Renal cortex interstitium (tissue), 15 donors: ENCODE measurements around the gene EVI2B. TPM values are rescaled to one million over a fixed set of nuclear protein-coding genes. Genes with fewer than 3 reads are reported as not detected.
"Not testable (repeated sequence)": the region's sequence is repeated elsewhere in the genome, so short reads cannot be mapped to it uniquely, and the experiment has no call there.

Source experiments
- DNase-seq, 11 donors: peaks; one replicate each; pipeline ENCODE4 v3.0.0-alpha.2; 2013; ENCODE audit warnings: low read depth in 9 of 11, low spot score in 4 of 11; ENCODE audit errors: extremely low read depth in 1 of 11
- long read RNA-seq, 16 experiments: transcript quantifications; one replicate each; lab custom pipeline, GENCODE V29; 2026
- polyA plus RNA-seq, 3 donors: library from polyadenylated mRNA; unstranded; fragments of 120-200 nt; gene quantifications; one replicate each; pipeline ENCODE4 v1.2.1, GENCODE V29; 2013; ENCODE audit not compliant: insufficient read length in 3 of 3

The EVI2B gene
- polyA plus RNA-seq = 1 to 10 TPM; 1.9 to 3.1 (median 2.7) TPM
- long read RNA-seq, donor 1 = 0 reads
- long read RNA-seq, donor 2 = 0 reads
- long read RNA-seq, donor 3, partial matches to known transcripts = 0 of 2 reads
- long read RNA-seq, donor 3, other reads (novel, unspliced or antisense) = 0 of 2 reads
- long read RNA-seq, donor 4, partial matches to known transcripts = 0 of 1 reads
- long read RNA-seq, donor 4, other reads (novel, unspliced or antisense) = 0 of 1 reads
- long read RNA-seq, donor 5 = 0 reads
- long read RNA-seq, donor 6, partial matches to known transcripts = 0 of 2 reads
- long read RNA-seq, donor 6, other reads (novel, unspliced or antisense) = 0 of 2 reads
- long read RNA-seq, donor 7, partial matches to known transcripts = 0 of 2 reads
- long read RNA-seq, donor 7, other reads (novel, unspliced or antisense) = 0 of 2 reads
- long read RNA-seq, donor 8 = 0 reads
- long read RNA-seq, donor 9 = 0 reads
- long read RNA-seq, donor 10, partial matches to known transcripts = 0 of 1 reads
- long read RNA-seq, donor 10, other reads (novel, unspliced or antisense) = 0 of 1 reads
- long read RNA-seq, donor 11 = 0 reads
- long read RNA-seq, donor 12, partial matches to known transcripts = 0 of 1 reads
- long read RNA-seq, donor 12, other reads (novel, unspliced or antisense) = 0 of 1 reads
- long read RNA-seq, donor 13 = 0 reads
- long read RNA-seq, donor 14 = 0 reads
- long read RNA-seq, donor 15 = 0 reads
- long read RNA-seq, donor 16, partial matches to known transcripts = 0 of 3 reads
- long read RNA-seq, donor 16, other reads (novel, unspliced or antisense) = 0 of 3 reads

GRCh38 chr17:31313982-31314781, at the start of gene EVI2B:
EVI2B (minus strand) TSS chr17:31314054; CDS start chr17:31305609, 8,445 bp downstream.
- no peak for DNase-seq

- peak in 1 of 11 donors; percentile 12 for DNase-seq
Measured at GRCh38 chr17:31357839-31358394, 44.1 kb upstream of the EVI2B start.

- no peak for DNase-seq
Measured at GRCh38 chr17:31357091-31357490, 43.2 kb upstream of the EVI2B start.

GRCh38 chr17:31355935-31356334, 42.1 kb upstream of the EVI2B start:
- DNase-seq = no peak

GRCh38 chr17:31349454-31349853, 35.6 kb upstream of the EVI2B start:
- DNase-seq = no peak

- DNase-seq = not testable (repeated sequence)
Measured at GRCh38 chr17:31345191-31345747, 31.4 kb upstream of the EVI2B start.

GRCh38 chr17:31339906-31340661, 26.2 kb upstream of the EVI2B start:
- no peak for DNase-seq

- DNase-seq = no peak
Measured at GRCh38 chr17:31329221-31329620, 15.4 kb upstream of the EVI2B start.

- no peak for DNase-seq
Measured at GRCh38 chr17:31328160-31328535, 14.3 kb upstream of the EVI2B start.

- DNase-seq = no peak
Measured at GRCh38 chr17:31327534-31328159, 13.8 kb upstream of the EVI2B start.

- DNase-seq = no peak
Measured at GRCh38 chr17:31323551-31323950, 9.7 kb upstream of the EVI2B start.

- DNase-seq = no peak
Measured at GRCh38 chr17:31321966-31322365, 8.1 kb upstream of the EVI2B start.

GRCh38 chr17:31321481-31321880, 7.6 kb upstream of the EVI2B start, which contains the start of gene EVI2A:
EVI2A (minus strand) TSS chr17:31321622; CDS start chr17:31319013, 2,609 bp downstream.
- DNase-seq = no peak

- DNase-seq = no peak
Measured at GRCh38 chr17:31320791-31321190, 6.9 kb upstream of the EVI2B start.

- DNase-seq = no peak
Measured at GRCh38 chr17:31320241-31320640, 6.4 kb upstream of the EVI2B start.

GRCh38 chr17:31318851-31319661, 5.2 kb upstream of the EVI2B start:
- no peak for DNase-seq

- DNase-seq = no peak
Measured at GRCh38 chr17:31318298-31318801, 4.5 kb upstream of the EVI2B start.
